SH-SY5Y (cell line): Measurements from ENCODE around the gene NIBAN1.

Source experiments
- GATA2 ChIP-seq: IDR thresholded peaks from 2 replicates; pipeline ENCODE4 v1.6.1; 2011; ENCODE audit warnings: mild to moderate bottlenecking, low read depth, low read length
- GATA3 ChIP-seq: IDR thresholded peaks from 2 replicates; pipeline ENCODE4 v1.6.1; 2011; ENCODE audit warnings: low read depth, mild to moderate bottlenecking, low read length, moderate library complexity

NIBAN1 gene

GRCh38 chr1:184958554-184959353 lies 15.6 kb downstream of the NIBAN1 start:
- TF ChIP-seq GATA3, result no peak
- TF ChIP-seq GATA2, result no peak

DNA sequence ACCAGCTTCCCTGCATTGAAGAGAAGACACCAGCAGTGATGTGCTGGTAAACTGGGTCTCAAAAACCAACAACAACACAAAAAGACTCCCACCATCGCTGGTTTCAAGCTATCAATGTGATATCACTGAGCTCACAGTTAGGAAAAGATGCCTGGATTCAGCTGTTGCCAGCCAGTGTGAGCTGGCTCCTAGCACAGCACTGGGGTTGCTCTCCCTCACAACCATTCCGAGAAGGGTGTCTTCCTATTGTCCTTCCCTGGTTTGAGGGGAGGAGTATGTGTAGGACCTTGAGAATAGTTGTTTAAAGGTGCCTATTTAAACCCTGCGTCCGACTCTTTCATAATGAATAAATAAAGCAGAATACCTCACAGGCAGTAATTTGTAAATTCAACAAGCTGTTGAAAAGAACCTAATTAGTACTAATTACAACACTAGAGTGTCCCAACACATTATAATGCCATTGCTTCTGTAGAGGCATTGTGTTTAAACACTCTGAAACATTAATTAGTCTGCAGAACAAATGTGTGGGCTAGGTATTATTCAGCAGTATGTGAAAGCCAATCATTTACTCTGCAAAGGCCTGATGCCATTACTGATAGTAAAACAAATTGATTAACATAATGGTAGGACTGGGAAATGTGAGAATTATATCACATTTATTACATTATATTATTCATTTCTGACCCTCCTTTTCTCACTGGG lies 17.2 kb downstream of the NIBAN1 start:
- TF ChIP-seq GATA2 (no peak), GATA3 (no peak)

GRCh38 chr1:184954232-184954995 lies 19.9 kb downstream of the NIBAN1 start:
- TF ChIP-seq GATA3 (no peak), GATA2 (no peak)

- no peak for TF ChIP-seq GATA3
- TF ChIP-seq GATA2, result no peak
Measured at GRCh38 chr1:184953600-184954219, 20.6 kb downstream of the NIBAN1 start.

- TF ChIP-seq GATA2, result no peak
- no peak for TF ChIP-seq GATA3
Measured at GRCh38 chr1:184952428-184952827, 21.9 kb downstream of the NIBAN1 start.

DNA sequence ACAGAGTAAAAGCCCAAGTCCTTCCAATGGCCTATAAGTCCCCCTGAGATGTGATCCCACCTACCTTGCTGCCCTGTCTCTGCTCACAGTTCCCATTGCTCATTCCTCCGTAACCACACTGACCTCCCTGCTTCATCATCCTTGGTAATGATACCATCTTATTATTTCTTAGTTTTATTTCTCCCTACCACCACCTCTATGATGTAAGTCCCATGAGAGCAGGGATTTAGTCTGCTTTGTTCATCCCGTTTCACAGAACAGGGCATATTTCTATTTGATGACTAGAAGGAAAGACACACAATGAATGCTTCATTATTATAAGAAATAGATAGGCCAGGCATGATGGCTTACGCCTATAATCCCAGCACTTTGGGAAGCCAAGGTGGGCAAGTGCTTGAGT lies 22.5 kb downstream of the NIBAN1 start:
- TF ChIP-seq GATA3 (no peak), GATA2 (no peak)

GRCh38 chr1:184950906-184951305 lies 23.4 kb downstream of the NIBAN1 start:
- TF ChIP-seq GATA3, result no peak
- TF ChIP-seq GATA2, result no peak

GRCh38 chr1:184950227-184950626 lies 24.1 kb downstream of the NIBAN1 start:
- TF ChIP-seq GATA3 (no peak), GATA2 (no peak)

- TF ChIP-seq GATA2 (no peak), GATA3 (no peak)
Measured at GRCh38 chr1:184947497-184948256, 26.6 kb downstream of the NIBAN1 start.

- TF ChIP-seq GATA2 (no peak), GATA3 (no peak)
Measured at GRCh38 chr1:184945678-184946412, 28.5 kb downstream of the NIBAN1 start.

GRCh38 chr1:184945029-184945428 lies 29.3 kb downstream of the NIBAN1 start:
- TF ChIP-seq GATA3 (no peak), GATA2 (no peak)

- TF ChIP-seq GATA3, result no peak
- no peak for TF ChIP-seq GATA2
Measured at GRCh38 chr1:184943998-184944397, 30.3 kb downstream of the NIBAN1 start.

- no peak for TF ChIP-seq GATA2
- TF ChIP-seq GATA3, result no peak
Measured at GRCh38 chr1:184941735-184942134, 32.6 kb downstream of the NIBAN1 start.

GRCh38 chr1:184941410-184941733 lies 32.9 kb downstream of the NIBAN1 start:
- TF ChIP-seq GATA3, result no peak
- no peak for TF ChIP-seq GATA2
